ENCODE data around the gene CTSD.

The CTSD gene

DNA sequence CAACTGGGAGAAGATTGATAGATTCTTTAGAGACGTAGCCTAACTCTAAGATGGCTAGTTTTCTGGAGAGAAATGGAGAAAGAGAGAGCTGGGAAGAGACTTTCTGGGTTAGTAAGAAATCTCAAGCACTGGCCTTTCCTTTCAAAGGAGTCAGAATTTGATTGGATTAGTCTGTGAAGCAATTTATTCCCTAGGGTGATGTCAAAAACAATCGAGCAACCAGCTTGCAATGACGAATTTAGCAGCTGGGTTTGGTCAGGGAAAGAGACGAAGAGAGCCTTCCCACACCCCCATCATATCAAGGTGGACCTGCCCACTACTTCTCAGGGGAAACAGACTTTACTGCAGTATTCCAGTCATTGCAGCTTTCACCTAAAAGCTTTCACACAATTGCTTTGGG is 56.0 kb downstream of the CTSD start:
- TF ChIP-seq, protein P1, sequence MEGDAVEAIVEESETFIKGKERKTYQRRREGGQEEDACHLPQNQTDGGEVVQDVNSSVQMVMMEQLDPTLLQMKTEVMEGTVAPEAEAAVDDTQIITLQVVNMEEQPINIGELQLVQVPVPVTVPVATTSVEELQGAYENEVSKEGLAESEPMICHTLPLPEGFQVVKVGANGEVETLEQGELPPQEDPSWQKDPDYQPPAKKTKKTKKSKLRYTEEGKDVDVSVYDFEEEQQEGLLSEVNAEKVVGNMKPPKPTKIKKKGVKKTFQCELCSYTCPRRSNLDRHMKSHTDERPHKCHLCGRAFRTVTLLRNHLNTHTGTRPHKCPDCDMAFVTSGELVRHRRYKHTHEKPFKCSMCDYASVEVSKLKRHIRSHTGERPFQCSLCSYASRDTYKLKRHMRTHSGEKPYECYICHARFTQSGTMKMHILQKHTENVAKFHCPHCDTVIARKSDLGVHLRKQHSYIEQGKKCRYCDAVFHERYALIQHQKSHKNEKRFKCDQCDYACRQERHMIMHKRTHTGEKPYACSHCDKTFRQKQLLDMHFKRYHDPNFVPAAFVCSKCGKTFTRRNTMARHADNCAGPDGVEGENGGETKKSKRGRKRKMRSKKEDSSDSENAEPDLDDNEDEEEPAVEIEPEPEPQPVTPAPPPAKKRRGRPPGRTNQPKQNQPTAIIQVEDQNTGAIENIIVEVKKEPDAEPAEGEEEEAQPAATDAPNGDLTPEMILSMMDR (conservative IDR thresholded peaks at IDR 0.05; ENCODE audit: low read length): no peak
- TF ChIP-seq EZH2phosphoT487 (IDR thresholded peaks at IDR 0.05; ENCODE audit: borderline replicate concordance): no peak
- Histone ChIP-seq H3K4me2 (ENCODE audit: low read depth, low read length, poor library complexity, severe bottlenecking) (no peak overlapping the region), H4K20me1 (ENCODE audit: insufficient read depth, low read length, poor library complexity, severe bottlenecking) (no peaks in the 10 kb centered on the region), H3K4me1 (ENCODE audit: insufficient read depth, low read length, poor library complexity, severe bottlenecking) (peaks cover 33% of the 10 kb centered on the region), H3K9ac (ENCODE audit: low read depth, low read length, poor library complexity, severe bottlenecking) (no peak overlapping the region), H2AFZ (ENCODE audit: low read length) (no peak overlapping the region), H3K27me3 (ENCODE audit: insufficient read depth, low read length, poor library complexity, severe bottlenecking) (no peaks in the 10 kb centered on the region), H3K9me3 (ENCODE audit: insufficient read depth, low read depth, low read length) (peaks cover 8% of the 10 kb centered on the region), H3K4me3 (ENCODE audit: low read length, poor library complexity, severe bottlenecking) (no peak overlapping the region), H3F3A (ENCODE audit: low read depth) (0 out of 2 replicates have a peak, but pooled peaks cover 7% of the 10 kb centered on the region), H3K9me2 (replicated peaks; ENCODE audit: low read depth, low read length) (no peaks in the 10 kb centered on the region), H3K79me2 (ENCODE audit: insufficient read depth, low read length) (no peaks in the 10 kb centered on the region), H3K36me3 (ENCODE audit: insufficient read depth, low read length) (no peaks in the 10 kb centered on the region)

DNA sequence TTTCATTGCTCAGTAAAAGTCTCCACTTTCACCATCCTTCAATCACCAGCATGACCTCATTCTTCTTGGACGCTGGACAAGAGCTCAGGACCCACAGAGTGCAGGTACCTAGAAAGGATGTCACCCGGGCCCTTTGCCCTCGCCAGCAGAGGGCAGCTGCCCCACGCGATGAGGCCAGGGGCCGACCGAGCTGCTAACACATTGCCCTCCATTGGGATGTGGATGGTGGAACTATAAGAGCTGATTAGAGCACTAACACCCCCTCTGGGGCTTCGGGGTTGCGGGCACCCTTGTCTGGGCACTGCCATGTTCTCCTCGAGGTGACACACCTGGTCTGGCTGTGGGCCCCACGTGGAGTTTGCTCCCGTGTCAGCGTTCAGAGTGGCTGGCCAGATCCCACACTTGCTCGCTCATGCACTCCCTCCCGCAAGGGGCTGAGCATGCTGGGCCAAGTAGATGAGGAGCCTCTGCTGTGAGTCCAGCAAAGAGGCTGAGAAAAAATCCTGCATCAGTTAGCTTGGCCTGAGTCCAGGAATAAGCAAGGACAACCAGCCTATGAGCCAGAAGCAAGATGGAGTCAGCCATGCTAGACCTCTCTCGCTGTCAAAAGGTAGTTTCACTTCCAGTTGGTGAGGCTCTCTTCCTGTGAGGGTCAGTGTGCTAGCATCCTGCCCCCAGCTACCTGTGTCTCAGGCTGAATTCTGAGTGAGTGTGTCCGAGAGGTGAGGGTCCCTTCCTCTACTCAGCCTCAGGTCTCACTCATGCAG is 56.9 kb downstream of the CTSD start:
- TF ChIP-seq, protein P1 (conservative IDR thresholded peaks at IDR 0.05; ENCODE audit: low read length): peak; percentile 58
- TF ChIP-seq EZH2phosphoT487 (IDR thresholded peaks at IDR 0.05; ENCODE audit: borderline replicate concordance): no peak
- Histone ChIP-seq H3K36me3 (ENCODE audit: insufficient read depth, low read length) (no peaks in the 10 kb centered on the region), H3F3A (ENCODE audit: low read depth) (peaks cover 13% of the 10 kb centered on the region), H3K9ac (ENCODE audit: low read depth, low read length, poor library complexity, severe bottlenecking) (peak overlapping the region; percentile 72), H3K9me3 (ENCODE audit: insufficient read depth, low read depth, low read length) (peaks cover 17% of the 10 kb centered on the region), H3K4me2 (ENCODE audit: low read depth, low read length, poor library complexity, severe bottlenecking) (peak overlapping the region; percentile 81), H4K20me1 (ENCODE audit: insufficient read depth, low read length, poor library complexity, severe bottlenecking) (no peaks in the 10 kb centered on the region), H3K79me2 (ENCODE audit: insufficient read depth, low read length) (no peaks in the 10 kb centered on the region), H3K9me2 (replicated peaks; ENCODE audit: low read depth, low read length) (no peaks in the 10 kb centered on the region), H3K4me1 (ENCODE audit: insufficient read depth, low read length, poor library complexity, severe bottlenecking) (peaks cover 40% of the 10 kb centered on the region), H3K27me3 (ENCODE audit: insufficient read depth, low read length, poor library complexity, severe bottlenecking) (no peaks in the 10 kb centered on the region), H2AFZ (ENCODE audit: low read length) (no peak overlapping the region), H3K4me3 (ENCODE audit: low read length, poor library complexity, severe bottlenecking) (peak overlapping the region; percentile 64)

DNA sequence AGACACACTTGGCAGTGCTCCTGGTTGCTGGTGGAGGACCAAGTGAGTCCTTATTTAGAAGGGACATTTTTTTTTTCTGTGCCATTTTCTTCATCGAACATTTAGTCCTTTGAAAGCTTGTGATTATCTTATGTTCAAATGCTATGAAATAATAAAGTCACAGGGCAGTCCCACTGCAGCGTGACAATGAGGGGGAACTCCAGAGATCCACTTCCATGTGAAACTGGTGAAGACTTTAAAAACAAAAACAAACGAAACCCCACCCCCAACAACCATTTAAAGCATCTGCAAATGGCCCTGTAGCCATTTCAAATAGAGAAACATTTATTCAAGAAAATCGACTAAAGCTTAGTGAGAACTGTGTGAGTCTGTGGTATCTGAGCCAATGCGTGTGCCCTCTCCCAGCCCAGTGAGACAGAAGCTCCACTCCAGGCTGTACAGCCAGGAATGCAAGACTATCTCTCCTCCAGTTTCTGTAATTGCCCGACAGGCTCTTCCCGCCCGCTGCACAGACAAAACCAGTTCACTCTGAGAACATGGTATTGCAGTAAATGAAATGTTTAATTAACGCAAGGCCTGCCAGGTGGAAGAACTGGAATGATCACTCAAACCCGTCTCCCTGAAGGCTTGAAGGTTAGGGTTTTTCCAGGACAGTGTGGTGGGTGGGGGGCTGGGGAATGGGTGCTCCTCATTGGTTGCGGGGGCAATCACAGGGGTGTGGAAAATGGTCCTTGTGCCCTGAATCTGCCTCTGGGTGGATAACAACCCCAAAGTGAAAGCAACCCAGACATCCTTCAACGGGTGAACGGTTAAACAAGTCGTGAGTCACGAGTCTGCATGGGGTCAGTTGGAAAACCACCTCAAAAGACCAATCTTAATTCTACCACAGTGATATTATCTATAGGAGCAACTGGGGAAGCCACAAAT is 58.3 kb downstream of the CTSD start:
- Histone ChIP-seq H2AFZ (ENCODE audit: low read length) (peak overlapping the region; percentile 50), H4K20me1 (ENCODE audit: insufficient read depth, low read length, poor library complexity, severe bottlenecking) (no peaks in the 10 kb centered on the region), H3K4me2 (ENCODE audit: low read depth, low read length, poor library complexity, severe bottlenecking) (peak overlapping the region; percentile 81), H3K27me3 (ENCODE audit: insufficient read depth, low read length, poor library complexity, severe bottlenecking) (no peaks in the 10 kb centered on the region), H3K9me3 (ENCODE audit: insufficient read depth, low read depth, low read length) (peaks cover 18% of the 10 kb centered on the region), H3K79me2 (ENCODE audit: insufficient read depth, low read length) (no peaks in the 10 kb centered on the region), H3K9me2 (replicated peaks; ENCODE audit: low read depth, low read length) (no peaks in the 10 kb centered on the region), H3F3A (ENCODE audit: low read depth) (peaks cover 25% of the 10 kb centered on the region), H3K36me3 (ENCODE audit: insufficient read depth, low read length) (no peaks in the 10 kb centered on the region), H3K4me1 (ENCODE audit: insufficient read depth, low read length, poor library complexity, severe bottlenecking) (peaks cover 51% of the 10 kb centered on the region), H3K9ac (ENCODE audit: low read depth, low read length, poor library complexity, severe bottlenecking) (peak overlapping the region; percentile 72), H3K4me3 (ENCODE audit: low read length, poor library complexity, severe bottlenecking) (peak overlapping the region; percentile 64)
- TF ChIP-seq, protein P1 (conservative IDR thresholded peaks at IDR 0.05; ENCODE audit: low read length): no peak
- TF ChIP-seq EZH2phosphoT487 (IDR thresholded peaks at IDR 0.05; ENCODE audit: borderline replicate concordance): peak; percentile 68; the same call in 1 of the 2 replicates

All from Loucy (cell line).